BJ (cell line): ENCODE measurements around the gene DGKG. TPM values are rescaled to one million over a fixed set of nuclear protein-coding genes. Genes with fewer than 3 reads are reported as not detected.

Experiments used
- CTCF ChIA-PET: fragments of 350-600 bp; formaldehyde crosslinking; extraction: SDS; loops from one replicate; lab custom pipeline; 2021; ENCODE audit warnings: antibody characterized with exemption, inconsistent platforms; lab: Yijun Ruan, JAX
- POLR2A ChIA-PET: fragments of 300-600 bp; sonication (Branson Sonifier 250); formaldehyde crosslinking; extraction: SDS; loops from one replicate; lab custom pipeline; 2021; ENCODE audit warnings: antibody characterized with exemption; lab: Charles Lee
- DNase-seq: peaks from one replicate; pipeline ENCODE4 v3.0.0-alpha.2; 2011; ENCODE audit warnings: low read depth
- H3K27me3 ChIP-seq: 2 replicates; pipeline ENCODE4 v1.6.0; 2011; ENCODE audit warnings: low read length; ENCODE audit not compliant: control insufficient read depth, insufficient read depth
- H3K36me3 ChIP-seq: 2 replicates; pipeline ENCODE4 v1.5.1; 2011; ENCODE audit warnings: low read length; ENCODE audit not compliant: control insufficient read depth, insufficient read depth
- H3K4me3 ChIP-seq: 2 replicates; pipeline ENCODE4 v1.5.1; 2011; ENCODE audit warnings: low read depth, mild to moderate bottlenecking, control low read depth, low read length
- polyA plus RNA-seq: library from polyadenylated mRNA; depleted of rRNA; stranded (reverse); fragments of >200 nt; gene quantifications from 2 replicates; pipeline ENCODE4 v1.2.3, GENCODE V29; 2011; rRNA removed
- TF ChIP-seq, protein P1 (sequence below): IDR thresholded peaks from 2 replicates; pipeline ENCODE4 v1.5.1; 2011; ENCODE audit warnings: low read depth, mild to moderate bottlenecking, control low read depth, inconsistent platforms, low read length, moderate library complexity; ENCODE audit not compliant: insufficient read depth

DGKG gene
- polyA plus RNA-seq, 1 experiment, result not detected

DNA sequence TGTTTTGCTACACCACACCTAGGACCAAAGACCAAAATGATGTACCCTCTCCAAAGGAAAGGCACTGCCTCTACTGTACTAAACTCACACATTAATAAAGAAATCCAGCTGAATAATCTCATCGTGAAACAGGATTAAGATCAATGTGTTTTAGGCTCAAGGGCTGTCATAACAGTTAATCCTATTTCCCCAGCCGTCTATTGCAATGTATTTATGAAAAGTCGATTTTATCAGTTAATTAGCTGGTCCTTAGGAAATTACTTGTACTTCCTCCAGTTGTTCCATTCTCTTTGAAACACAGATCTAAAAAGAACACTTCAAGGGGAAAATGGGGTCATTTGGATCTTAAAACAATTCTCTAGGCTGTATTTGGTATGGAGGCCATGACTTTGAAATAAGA lies 261.6 kb downstream of the DGKG start:
- no peak overlapping the region for H3K4me3 ChIP-seq
- TF ChIP-seq, protein P1, sequence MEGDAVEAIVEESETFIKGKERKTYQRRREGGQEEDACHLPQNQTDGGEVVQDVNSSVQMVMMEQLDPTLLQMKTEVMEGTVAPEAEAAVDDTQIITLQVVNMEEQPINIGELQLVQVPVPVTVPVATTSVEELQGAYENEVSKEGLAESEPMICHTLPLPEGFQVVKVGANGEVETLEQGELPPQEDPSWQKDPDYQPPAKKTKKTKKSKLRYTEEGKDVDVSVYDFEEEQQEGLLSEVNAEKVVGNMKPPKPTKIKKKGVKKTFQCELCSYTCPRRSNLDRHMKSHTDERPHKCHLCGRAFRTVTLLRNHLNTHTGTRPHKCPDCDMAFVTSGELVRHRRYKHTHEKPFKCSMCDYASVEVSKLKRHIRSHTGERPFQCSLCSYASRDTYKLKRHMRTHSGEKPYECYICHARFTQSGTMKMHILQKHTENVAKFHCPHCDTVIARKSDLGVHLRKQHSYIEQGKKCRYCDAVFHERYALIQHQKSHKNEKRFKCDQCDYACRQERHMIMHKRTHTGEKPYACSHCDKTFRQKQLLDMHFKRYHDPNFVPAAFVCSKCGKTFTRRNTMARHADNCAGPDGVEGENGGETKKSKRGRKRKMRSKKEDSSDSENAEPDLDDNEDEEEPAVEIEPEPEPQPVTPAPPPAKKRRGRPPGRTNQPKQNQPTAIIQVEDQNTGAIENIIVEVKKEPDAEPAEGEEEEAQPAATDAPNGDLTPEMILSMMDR, result no peak
- H3K36me3 ChIP-seq, result peaks cover 3% of the 10 kb centered on the region; the same call in 1 of the 2 replicates
- ChIA-PET POLR2A (no interaction called here), CTCF (no interaction called here)
- no peaks in the 10 kb centered on the region for H3K27me3 ChIP-seq
- DNase-seq, result no peak

DNA sequence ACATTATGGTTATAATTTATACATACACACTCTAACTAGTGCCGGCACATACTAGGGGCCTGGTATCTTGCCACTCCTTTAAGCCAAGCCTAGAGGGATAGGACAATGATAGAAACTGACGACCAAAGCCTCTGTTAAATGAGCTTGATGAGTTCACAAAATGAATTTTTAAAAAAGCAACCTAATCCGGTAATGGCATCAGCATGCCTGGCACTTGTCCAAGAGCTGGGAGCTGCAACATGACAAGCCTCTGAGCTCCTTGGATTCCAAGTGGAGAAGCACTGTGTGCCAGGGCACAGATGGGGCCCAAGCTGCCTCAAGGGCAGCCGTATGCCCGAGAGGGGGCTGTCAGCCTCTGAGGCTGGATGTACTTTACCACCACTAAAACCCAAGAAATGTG lies 262.9 kb downstream of the DGKG start:
- Histone ChIP-seq H3K27me3 (no peaks in the 10 kb centered on the region), H3K4me3 (no peak overlapping the region), H3K36me3 (peaks cover 3% of the 10 kb centered on the region; the same call in 1 of the 2 replicates)
- TF ChIP-seq, protein P1, result no peak
- no peak for DNase-seq
- ChIA-PET CTCF (interaction anchor here (0.6 kb wide), 1 partner anchor 178 kb away, joined by 3 read pairs; no protein-coding TSS in a partner anchor), POLR2A (no interaction called here)

DNA sequence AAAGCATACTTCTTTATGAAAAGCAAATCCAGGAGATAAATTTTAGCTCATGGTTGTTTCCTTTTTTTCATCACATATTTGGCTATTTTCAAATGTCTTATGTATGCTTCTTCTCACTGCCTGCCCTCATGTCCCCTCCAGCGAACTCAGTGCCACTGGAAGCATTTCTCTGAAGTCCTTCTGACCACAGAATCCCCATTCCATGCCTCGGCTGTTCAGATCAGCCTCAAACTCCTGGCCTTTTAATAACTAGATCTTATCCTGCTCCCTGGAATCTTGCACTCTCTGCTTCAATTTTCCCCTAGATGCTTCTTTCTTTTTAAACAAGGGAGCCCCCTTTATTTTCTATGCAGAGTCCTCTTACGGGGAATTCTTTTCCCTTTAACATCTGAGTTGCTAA lies 263.3 kb downstream of the DGKG start:
- TF ChIP-seq, protein P1, result no peak
- no peak for DNase-seq
- CTCF ChIA-PET, result interaction anchor here (0.6 kb wide), 1 partner anchor 178 kb away, joined by 3 read pairs; no protein-coding TSS in a partner anchor
- no peaks in the 10 kb centered on the region for H3K27me3 ChIP-seq
- POLR2A ChIA-PET, result no interaction called here
- H3K36me3 ChIP-seq, result peaks cover 5% of the 10 kb centered on the region; the same call in 1 of the 2 replicates
- H3K4me3 ChIP-seq, result no peak overlapping the region

DNA sequence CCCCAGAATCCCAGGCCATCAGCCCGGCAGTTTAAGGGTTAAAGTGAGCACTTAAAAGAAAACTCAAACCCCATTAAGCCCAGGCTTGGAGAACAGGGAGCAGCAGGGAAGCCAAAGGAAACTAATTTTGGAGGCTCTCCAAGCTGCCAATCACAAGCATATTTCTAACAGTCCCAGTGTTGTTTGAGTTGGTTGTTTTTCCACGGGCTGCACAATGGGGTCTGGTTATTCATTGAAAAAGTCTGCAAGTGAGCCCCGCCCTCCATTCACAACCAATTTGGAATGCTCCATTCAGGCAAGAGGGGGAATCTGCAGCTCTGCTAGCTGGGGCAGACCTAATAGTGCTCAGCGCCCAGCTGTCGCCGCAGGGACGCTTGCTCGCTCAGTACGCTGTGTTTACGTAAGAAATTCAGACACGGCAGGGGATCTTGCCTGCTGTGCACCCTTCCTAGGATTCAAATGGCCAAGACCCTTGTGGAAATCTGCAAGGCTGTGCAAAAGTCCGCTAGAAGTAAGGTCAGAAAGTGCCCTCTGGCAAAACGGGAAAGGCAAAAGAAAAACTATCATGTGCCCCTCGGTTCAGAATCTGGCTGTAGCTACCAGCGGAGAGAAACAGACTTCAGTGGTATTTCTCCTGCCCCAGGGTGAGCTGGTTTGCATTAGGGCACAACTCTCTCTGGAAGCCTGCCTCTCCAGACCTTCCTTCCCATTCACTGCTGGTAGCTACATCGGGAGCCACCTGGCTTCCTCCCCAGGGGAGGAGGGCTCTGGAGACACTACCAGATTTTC lies 264.2 kb downstream of the DGKG start:
- TF ChIP-seq, protein P1, result no peak
- DNase-seq, result no peak
- Histone ChIP-seq H3K4me3 (no peak overlapping the region), H3K27me3 (no peaks in the 10 kb centered on the region), H3K36me3 (peaks cover 5% of the 10 kb centered on the region; the same call in 1 of the 2 replicates)
- POLR2A ChIA-PET, result no interaction called here
- CTCF ChIA-PET, result interaction anchor here (0.6 kb wide), 1 partner anchor 74 kb away, joined by 3 read pairs; no protein-coding TSS in a partner anchor

DNA sequence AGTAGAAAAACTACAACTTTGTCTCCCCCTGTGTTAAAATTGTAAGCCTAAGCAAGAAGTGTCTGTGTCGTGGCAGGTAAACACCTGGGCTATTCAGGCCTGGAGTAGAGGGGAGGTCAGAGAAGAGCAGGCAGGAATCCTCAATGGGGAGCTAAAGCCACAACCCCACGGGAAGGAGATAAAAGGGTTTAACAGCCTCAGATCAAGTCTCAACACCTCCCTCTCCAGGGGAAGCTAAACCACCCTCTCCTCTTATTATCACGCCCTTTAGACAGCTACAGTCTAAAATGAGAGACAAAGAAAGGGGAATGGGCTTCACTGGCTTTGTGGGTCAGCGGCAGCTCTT lies 264.7 kb downstream of the DGKG start:
- TF ChIP-seq, protein P1, result no peak
- H3K4me3 ChIP-seq, result no peak overlapping the region
- no peak for DNase-seq
- H3K36me3 ChIP-seq, result peaks cover 3% of the 10 kb centered on the region; the same call in 1 of the 2 replicates
- CTCF ChIA-PET, result interaction anchor here (0.6 kb wide), 1 partner anchor 74 kb away, joined by 3 read pairs; no protein-coding TSS in a partner anchor
- POLR2A ChIA-PET, result no interaction called here
- H3K27me3 ChIP-seq, result no peaks in the 10 kb centered on the region

Other genes with a start within 250 kb of the DGKG start
- 1.9 and 2.0 TPM in 2 replicates for gene CRYGS, start 182.1 kb upstream of the DGKG start, polyA plus RNA-seq
- gene TBCCD1, start 205.1 kb upstream of the DGKG start, polyA plus RNA-seq, result 8.3 and 13.2 TPM in 2 replicates
- gene DNAJB11, start 208.5 kb upstream of the DGKG start, polyA plus RNA-seq, result 26.2 and 47.7 TPM in 2 replicates